Measurements from ENCODE around the gene G3BP1.
"Not testable (repeated sequence)": the region's sequence is repeated elsewhere in the genome, so short reads cannot be mapped to it uniquely, and the experiment has no call there.

- TF ChIP-seq, protein P1, sequence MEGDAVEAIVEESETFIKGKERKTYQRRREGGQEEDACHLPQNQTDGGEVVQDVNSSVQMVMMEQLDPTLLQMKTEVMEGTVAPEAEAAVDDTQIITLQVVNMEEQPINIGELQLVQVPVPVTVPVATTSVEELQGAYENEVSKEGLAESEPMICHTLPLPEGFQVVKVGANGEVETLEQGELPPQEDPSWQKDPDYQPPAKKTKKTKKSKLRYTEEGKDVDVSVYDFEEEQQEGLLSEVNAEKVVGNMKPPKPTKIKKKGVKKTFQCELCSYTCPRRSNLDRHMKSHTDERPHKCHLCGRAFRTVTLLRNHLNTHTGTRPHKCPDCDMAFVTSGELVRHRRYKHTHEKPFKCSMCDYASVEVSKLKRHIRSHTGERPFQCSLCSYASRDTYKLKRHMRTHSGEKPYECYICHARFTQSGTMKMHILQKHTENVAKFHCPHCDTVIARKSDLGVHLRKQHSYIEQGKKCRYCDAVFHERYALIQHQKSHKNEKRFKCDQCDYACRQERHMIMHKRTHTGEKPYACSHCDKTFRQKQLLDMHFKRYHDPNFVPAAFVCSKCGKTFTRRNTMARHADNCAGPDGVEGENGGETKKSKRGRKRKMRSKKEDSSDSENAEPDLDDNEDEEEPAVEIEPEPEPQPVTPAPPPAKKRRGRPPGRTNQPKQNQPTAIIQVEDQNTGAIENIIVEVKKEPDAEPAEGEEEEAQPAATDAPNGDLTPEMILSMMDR (IDR thresholded peaks at IDR 0.05; ENCODE audit: low read depth, low read length, poor library complexity, severe bottlenecking), result not testable (repeated sequence)
- not testable (repeated sequence) for TF ChIP-seq EZH2phosphoT487 (IDR thresholded peaks at IDR 0.05; ENCODE audit: borderline replicate concordance, low read length)
These were observed 89.1 kb downstream of the G3BP1 start for GRCh38 chr5:151860867-151861266.

Measured in DOHH2 (cell line).